ENCODE results near the gene NCKAP5.

NCKAP5 gene

GRCh38 chr2:133573491-133574162 is 5.4 kb upstream of the NCKAP5 start:
- DNase-seq: no peak

DNA sequence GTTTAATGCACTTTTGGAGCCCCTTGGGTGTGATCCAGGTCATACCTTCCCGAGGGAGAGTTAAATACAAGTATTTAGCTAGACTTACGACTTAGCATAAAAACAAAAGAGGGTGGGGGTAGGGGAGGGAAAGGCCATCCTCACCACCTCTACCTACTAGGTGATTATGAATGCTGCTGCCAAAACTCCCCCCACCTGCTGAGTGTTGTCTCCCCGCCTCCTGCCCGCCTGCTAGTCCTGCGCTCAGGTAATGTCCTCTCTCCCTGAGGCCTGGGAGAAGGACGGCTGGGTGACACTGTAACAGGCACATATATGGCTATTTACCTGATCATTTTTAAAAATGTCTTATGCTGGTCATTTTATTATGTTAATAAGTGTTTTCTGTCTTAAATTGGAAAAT is 3.0 kb upstream of the NCKAP5 start:
- DNase-seq: no peak

- no peak for DNase-seq
Measured at GRCh38 chr2:133570542-133570941, 2.3 kb upstream of the NCKAP5 start.

- DNase-seq: no peak
Measured at GRCh38 chr2:133569286-133569830, 1.1 kb upstream of the NCKAP5 start.

GRCh38 chr2:133568598-133568997 is 335 bp upstream of the NCKAP5 start:
- DNase-seq: no peak

- DNase-seq: no peak
Measured at GRCh38 chr2:133562558-133562957, 5.7 kb downstream of the NCKAP5 start.

- peak; percentile 53 for DNase-seq
Measured at GRCh38 chr2:133561045-133561852, 7.0 kb downstream of the NCKAP5 start.

GRCh38 chr2:133557614-133558013 is 10.6 kb downstream of the NCKAP5 start:
- no peak for DNase-seq

DNA sequence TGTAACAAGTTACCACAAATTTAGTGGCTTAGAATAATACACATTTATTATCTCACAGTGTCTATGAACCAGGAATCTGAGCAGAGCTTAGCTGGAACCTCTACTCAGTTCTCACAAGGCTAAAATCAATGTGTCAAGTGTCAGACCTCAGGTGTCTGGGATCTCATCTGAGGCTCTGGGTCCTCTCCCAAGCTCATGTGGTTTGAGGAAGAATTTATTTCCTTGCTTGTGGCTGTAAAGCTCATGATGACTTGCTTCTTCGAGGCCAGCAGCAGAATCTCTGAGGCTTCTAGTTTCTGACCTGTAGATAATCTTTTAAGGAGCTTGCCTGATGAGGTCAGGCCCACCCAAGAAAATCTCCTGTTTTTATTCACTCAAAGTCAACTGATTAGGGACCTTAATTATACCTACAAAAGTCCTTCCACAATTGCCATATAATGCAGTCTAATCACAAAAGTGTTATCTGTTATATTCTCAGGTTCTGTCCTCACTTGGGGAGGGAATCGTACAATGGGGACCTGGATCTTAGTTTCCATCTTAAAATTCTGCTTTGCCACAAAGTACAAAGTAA is 14.3 kb downstream of the NCKAP5 start:
- no peak for DNase-seq

- DNase-seq: no peak
Measured at GRCh38 chr2:133553251-133553650, 15.0 kb downstream of the NCKAP5 start.

GRCh38 chr2:133552821-133553220 is 15.4 kb downstream of the NCKAP5 start:
- DNase-seq: no peak

DNA sequence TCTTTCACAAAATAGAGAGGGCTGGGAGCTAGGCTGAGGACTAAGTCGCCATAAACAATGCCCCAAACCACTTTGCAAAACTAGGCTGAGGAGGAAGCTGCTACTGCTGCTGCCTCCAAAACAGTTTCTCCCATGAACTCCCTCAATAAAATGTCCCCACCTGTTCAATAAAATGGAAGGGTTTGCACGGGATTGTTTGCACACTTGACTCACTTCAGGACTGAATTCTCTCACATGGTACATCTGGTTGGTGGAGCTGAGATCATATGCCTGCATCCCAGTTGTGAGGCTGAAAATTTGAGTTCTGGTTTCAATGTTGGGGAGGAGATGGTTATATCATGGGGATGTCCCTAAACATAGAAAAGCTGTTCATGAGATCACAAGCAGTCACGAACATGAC is 26.5 kb downstream of the NCKAP5 start:
- no peak for DNase-seq

GRCh38 chr2:133541376-133541775 is 26.9 kb downstream of the NCKAP5 start:
- DNase-seq: no peak

DNA sequence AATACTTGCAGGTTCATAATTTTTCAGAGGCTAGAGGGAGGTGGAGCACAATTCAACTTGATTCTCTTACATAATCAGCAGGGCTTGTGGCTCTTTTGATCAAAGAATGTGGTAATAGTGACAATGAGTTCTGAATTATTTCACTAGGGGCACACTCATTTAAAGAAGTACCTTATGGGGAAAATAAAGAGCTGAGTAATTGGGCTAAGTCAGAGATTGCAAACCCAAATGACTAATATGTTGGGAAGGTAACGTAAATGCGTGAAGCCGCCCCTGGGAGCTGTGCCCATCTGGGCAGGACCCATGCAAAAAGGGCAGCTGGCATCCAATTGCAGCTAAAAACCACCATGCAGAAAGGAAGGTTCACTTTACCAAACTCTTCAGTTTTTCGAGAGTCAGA is 35.3 kb downstream of the NCKAP5 start:
- no peak for DNase-seq

DNA sequence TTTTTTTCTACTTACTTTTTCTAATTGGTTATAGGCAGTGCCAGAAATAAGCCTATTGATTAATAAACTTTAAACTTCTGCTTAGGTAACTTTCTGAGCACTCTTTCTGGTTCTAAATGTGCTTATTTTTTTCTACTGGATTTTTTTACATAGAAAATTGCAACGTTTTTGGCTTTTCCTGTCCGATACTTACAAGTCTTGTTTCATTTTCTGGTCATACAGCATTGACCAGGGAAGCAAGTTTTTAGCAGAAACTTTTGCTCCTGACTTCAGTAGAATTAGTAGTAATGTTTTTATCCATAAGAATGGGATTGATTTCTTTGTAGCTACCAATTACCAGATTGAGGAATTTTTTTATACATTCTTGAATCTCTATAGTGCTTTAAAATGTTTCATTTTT is 36.9 kb downstream of the NCKAP5 start:
- no peak for DNase-seq

DNA sequence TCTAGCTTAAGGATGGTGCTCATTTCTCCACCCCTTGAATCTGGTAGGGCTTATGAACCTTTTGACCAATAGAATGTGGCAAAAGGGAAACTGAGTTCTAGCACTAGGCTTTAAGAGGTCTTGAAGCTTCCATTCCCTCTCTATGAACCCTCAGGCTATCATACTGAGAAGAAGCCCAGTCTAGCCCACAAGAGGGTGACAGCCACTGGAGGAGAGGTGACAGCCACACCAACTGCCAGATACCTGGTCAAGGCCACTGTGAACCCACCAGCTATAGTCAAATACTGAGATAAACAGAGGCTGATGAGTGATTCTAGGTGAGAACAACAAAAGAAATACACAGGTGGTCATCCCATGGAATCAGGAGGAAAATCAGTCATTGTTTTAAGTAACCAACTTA is 37.6 kb downstream of the NCKAP5 start:
- no peak for DNase-seq

- no peak for DNase-seq
Measured at GRCh38 chr2:133526530-133527300, 41.5 kb downstream of the NCKAP5 start.

DNA sequence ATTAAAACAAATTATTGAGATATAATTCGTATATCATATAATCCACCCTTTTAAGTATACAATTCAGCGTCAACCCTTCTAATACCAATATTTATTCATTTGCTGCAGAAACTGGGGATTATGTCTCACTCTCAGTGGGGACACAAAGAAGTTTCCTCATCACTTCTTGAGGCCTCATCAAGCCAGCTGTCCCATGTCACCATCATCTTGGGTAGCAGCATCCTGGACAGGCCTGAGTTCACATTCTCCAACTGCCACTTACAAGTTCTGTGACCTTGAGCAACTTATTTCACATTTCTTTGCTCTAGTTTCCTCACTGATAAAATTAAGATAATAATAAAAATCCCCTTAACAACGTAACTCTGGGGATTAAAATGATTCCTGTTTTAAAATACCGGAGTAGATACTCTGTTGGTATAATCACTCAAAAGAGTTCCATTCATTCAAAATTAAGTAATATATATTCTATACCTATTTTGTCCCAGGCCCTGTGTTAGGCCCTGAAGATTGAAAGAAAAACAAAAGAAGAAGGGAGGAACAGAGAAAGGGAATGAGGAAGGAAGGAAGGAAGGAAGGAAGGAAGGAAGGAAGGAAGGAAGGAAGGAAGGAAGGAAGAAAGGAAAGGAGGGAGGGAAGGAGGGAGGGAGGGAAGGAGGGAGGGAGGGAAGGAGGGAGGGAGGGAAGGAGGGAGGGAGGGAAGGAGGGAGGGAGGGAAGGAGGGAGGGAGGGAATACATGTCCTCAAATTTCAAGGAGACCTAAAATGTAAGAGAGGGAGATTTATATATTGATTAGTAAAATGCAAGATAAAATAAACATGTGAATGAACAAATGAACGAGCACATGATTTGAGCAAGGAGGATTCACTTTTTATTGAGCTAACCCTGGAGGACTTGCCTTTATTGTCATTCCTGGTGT is 42.4 kb downstream of the NCKAP5 start:
- DNase-seq: no peak

DNA sequence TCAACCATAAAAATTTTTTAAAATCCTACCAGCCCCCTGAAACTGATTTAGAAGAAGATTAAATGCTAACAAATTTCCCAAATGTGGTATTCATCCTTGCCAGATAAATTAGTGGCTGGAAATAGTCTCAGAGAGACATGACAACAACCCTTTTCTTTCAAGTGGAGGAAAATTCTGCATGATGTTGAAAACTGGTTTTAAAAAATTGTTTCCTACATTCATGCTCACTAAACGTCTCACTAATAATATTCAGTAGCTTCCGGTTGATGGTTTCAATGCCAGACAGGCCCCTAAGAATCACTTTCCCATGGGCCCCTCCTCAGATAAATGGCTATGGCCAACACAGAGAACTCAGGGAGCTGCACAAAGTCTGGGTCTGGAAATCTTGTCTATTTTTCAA is 43.2 kb downstream of the NCKAP5 start:
- DNase-seq: no peak

- no peak for DNase-seq
Measured at GRCh38 chr2:133523406-133523805, 44.9 kb downstream of the NCKAP5 start.

GRCh38 chr2:133522204-133522603 is 46.1 kb downstream of the NCKAP5 start:
- DNase-seq: no peak

DNA sequence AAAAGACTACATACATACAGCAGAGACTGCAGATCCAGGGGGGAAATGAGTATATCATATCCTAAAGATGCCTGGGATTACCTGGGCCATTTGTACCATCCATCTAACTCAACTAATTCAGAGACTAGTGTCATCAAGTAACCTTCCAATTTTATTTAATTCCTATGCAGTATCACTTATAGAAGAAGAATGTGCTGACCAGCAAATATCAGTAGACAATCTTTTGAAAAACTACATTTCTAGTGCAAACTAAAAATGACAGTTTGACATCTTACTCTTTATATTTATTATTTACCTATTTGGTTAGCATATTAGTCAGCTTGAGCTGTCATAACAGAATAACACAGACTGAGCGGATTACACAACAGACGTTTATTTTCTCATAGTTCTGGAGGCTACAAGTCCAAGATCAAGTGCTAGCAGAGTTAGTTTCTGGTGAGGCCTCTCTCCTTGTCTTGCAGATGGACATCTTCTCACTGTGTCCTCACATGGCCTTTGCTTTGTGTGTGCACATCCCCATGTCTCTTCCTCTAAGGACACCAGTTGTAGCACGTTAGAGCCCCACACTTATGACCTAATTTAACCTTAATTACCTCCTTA is 47.0 kb downstream of the NCKAP5 start:
- no peak for DNase-seq
